Type B pancreatic cell (in vitro differentiated cells): ENCODE data around the gene CEMIP. TPM values are rescaled to one million over a fixed set of nuclear protein-coding genes. Genes with fewer than 3 reads are reported as not detected.

Source experiments
- DNase-seq: peaks from one replicate; pipeline ENCODE4 v3.0.0; 2021; ENCODE audit warnings: mixed read lengths; ENCODE audit not compliant: unreplicated experiment; ENCODE audit errors: extremely low spot score
- H3K27ac Mint-ChIP-seq: 2 replicates; pipeline ENCODE4 v1.8.0; 2021; ENCODE audit warnings: mild to moderate bottlenecking, mixed read lengths
- H3K27me3 Mint-ChIP-seq: 2 replicates; pipeline ENCODE4 v1.8.0; 2021; ENCODE audit warnings: mixed read lengths
- H3K36me3 Mint-ChIP-seq: 2 replicates; pipeline ENCODE4 v1.8.0; 2021; ENCODE audit warnings: mixed read lengths
- H3K4me1 Mint-ChIP-seq: one replicate; pipeline ENCODE4 v1.8.0; 2021; ENCODE audit warnings: mixed read lengths; ENCODE audit not compliant: unreplicated experiment
- H3K4me3 Mint-ChIP-seq: 2 replicates; pipeline ENCODE4 v1.8.0; 2021; ENCODE audit warnings: mild to moderate bottlenecking, mixed read lengths
- H3K9me3 Mint-ChIP-seq: 2 replicates; pipeline ENCODE4 v1.8.0; 2021; ENCODE audit warnings: mixed read lengths
- total RNA-seq: library from RNA; stranded (reverse); gene quantifications from 2 replicates; pipeline ENCODE4 v1.2.1, GENCODE V29; 2021; ENCODE audit warnings: low replicate concordance
- TF ChIP-seq, protein P1 (sequence below): fragments of 200-600 bp; sonication (generic); conservative IDR thresholded peaks from 2 replicates; pipeline ENCODE4 v1.5.0; 2021; ENCODE audit warnings: antibody characterized with exemption, mild to moderate bottlenecking

CEMIP gene
- total RNA-seq, 1 donor from 2014 or later: 16.4 TPM

- Mint-ChIP-seq H3K36me3 (peaks cover 10% of the 10 kb centered on the region), H3K9me3 (no peaks in the 10 kb centered on the region), H3K4me3 (no peak overlapping the region), H3K27ac (no peak overlapping the region), H3K27me3 (no peaks in the 10 kb centered on the region), H3K4me1 (no peaks in the 10 kb centered on the region)
- DNase-seq: no peak
- TF ChIP-seq, protein P1, sequence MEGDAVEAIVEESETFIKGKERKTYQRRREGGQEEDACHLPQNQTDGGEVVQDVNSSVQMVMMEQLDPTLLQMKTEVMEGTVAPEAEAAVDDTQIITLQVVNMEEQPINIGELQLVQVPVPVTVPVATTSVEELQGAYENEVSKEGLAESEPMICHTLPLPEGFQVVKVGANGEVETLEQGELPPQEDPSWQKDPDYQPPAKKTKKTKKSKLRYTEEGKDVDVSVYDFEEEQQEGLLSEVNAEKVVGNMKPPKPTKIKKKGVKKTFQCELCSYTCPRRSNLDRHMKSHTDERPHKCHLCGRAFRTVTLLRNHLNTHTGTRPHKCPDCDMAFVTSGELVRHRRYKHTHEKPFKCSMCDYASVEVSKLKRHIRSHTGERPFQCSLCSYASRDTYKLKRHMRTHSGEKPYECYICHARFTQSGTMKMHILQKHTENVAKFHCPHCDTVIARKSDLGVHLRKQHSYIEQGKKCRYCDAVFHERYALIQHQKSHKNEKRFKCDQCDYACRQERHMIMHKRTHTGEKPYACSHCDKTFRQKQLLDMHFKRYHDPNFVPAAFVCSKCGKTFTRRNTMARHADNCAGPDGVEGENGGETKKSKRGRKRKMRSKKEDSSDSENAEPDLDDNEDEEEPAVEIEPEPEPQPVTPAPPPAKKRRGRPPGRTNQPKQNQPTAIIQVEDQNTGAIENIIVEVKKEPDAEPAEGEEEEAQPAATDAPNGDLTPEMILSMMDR: no peak
These were observed 150.1 kb downstream of the CEMIP start for GRCh38 chr15:80929225-80929624.

- TF ChIP-seq, protein P1: no peak
- Mint-ChIP-seq H3K36me3 (peaks cover 10% of the 10 kb centered on the region), H3K9me3 (no peaks in the 10 kb centered on the region), H3K27ac (no peak overlapping the region), H3K27me3 (no peaks in the 10 kb centered on the region), H3K4me1 (peaks cover 3% of the 10 kb centered on the region), H3K4me3 (no peak overlapping the region)
- DNase-seq: no peak
These were observed 150.5 kb downstream of the CEMIP start for GRCh38 chr15:80929689-80930088.

DNA sequence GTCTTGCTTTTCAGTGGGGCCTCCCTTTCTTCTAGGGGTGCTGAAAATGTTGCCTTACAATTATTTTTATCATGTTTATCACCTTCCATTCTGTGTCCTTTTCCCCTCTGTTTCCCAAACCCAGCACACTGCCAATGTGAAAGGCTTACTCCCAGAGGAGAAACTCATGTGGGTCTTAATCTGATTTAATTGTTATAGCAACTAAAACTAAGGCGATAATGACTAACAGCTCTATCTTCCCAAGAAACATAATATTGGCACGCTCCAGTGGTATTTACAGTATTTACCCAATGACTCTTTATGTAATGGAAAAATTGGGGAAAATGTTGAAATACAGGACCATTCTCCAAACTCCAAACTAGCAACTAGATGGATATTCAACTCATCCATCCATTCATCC, 152.0 kb downstream of the CEMIP start:
- Mint-ChIP-seq H3K36me3 (peaks cover 10% of the 10 kb centered on the region), H3K27ac (no peak overlapping the region), H3K9me3 (no peaks in the 10 kb centered on the region), H3K27me3 (no peaks in the 10 kb centered on the region), H3K4me3 (no peak overlapping the region), H3K4me1 (peaks cover 9% of the 10 kb centered on the region)
- TF ChIP-seq, protein P1: no peak
- no peak for DNase-seq

- no peaks in the 10 kb centered on the region for H3K27me3 Mint-ChIP-seq
- TF ChIP-seq, protein P1: no peak
- peaks cover 9% of the 10 kb centered on the region for H3K4me1 Mint-ChIP-seq
- H3K36me3 Mint-ChIP-seq: peaks cover 13% of the 10 kb centered on the region
- no peak for DNase-seq
- H3K9me3 Mint-ChIP-seq: no peaks in the 10 kb centered on the region
- H3K27ac Mint-ChIP-seq: no peak overlapping the region
- H3K4me3 Mint-ChIP-seq: no peak overlapping the region
These were observed 152.7 kb downstream of the CEMIP start for GRCh38 chr15:80931721-80932512.

DNA sequence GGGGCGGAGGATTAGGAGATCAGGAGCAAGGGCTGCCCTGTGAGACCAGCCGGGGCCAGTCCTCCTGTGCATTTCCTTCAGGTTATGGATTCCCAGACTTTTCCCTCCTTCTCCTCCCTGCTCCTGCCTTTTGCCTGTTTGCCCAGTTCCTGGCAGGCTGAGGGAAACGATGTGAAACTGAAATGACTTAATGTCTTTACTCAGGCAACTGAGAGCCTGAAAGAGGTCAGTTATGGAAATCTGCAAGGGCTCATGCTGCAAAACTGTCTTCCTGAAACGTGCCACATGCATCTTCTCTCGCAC, 153.3 kb downstream of the CEMIP start:
- H3K27me3 Mint-ChIP-seq: no peaks in the 10 kb centered on the region
- no peak for DNase-seq
- no peak overlapping the region for H3K27ac Mint-ChIP-seq
- H3K9me3 Mint-ChIP-seq: no peaks in the 10 kb centered on the region
- TF ChIP-seq, protein P1: no peak
- H3K4me3 Mint-ChIP-seq: no peak overlapping the region
- peaks cover 9% of the 10 kb centered on the region for H3K4me1 Mint-ChIP-seq
- peaks cover 13% of the 10 kb centered on the region for H3K36me3 Mint-ChIP-seq
